GM12874 (cell line): Measurements from ENCODE around the gene SEC22C.

Experiments
- TF ChIP-seq, protein P1 (sequence below): IDR thresholded peaks from 2 replicates; pipeline ENCODE4 v1.5.1; 2011; ENCODE audit warnings: low read depth, mild to moderate bottlenecking, control low read depth, low read length, moderate library complexity; ENCODE audit not compliant: insufficient read depth

SEC22C gene

DNA sequence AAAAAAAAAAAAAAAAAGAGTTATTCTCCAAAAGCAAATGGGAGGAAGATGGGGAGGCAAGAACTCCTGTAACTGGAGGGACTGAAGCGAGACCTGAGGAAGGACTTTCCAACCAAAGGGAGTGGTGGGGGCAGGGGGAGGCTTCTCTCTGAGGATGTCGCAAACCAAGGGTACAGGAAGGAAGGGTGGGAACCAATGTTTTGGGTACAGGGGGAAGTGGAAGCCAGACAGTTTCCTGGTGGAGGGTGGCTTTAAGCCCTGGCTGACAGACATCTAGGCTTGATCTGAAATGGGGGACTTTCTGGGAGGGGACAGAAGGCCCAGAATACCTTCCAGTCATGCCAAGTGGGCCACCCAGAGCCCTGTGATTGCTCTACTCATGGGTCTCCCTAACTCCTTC lies 52.3 kb downstream of the SEC22C start:
- TF ChIP-seq, protein P1, sequence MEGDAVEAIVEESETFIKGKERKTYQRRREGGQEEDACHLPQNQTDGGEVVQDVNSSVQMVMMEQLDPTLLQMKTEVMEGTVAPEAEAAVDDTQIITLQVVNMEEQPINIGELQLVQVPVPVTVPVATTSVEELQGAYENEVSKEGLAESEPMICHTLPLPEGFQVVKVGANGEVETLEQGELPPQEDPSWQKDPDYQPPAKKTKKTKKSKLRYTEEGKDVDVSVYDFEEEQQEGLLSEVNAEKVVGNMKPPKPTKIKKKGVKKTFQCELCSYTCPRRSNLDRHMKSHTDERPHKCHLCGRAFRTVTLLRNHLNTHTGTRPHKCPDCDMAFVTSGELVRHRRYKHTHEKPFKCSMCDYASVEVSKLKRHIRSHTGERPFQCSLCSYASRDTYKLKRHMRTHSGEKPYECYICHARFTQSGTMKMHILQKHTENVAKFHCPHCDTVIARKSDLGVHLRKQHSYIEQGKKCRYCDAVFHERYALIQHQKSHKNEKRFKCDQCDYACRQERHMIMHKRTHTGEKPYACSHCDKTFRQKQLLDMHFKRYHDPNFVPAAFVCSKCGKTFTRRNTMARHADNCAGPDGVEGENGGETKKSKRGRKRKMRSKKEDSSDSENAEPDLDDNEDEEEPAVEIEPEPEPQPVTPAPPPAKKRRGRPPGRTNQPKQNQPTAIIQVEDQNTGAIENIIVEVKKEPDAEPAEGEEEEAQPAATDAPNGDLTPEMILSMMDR = no peak

DNA sequence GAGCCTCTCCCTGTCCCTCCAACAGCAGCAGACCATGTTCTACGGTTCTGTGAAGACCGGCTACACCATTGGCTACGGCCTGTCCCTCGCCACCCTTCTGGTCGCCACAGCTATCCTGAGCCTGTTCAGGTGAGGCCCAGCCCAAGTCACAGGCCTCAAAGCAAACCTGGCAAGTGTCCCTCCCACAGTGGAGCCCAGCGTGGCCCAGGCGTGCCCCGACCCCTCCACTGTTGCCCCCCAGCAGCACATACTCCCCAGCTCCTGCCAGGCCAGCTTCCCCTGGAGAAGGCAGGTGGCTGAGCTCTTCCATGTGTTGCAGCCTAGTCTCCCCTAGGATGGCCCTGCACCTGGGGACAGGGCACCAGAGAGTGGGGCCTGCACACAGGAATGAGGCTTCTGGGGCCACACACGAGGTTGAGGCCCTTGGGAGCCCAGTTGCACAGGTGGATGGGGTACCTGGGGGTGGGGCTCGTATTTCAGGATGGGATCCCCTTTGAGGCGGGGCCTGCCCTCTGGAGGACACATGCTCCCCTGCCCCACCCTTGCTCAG lies 54.3 kb downstream of the SEC22C start:
- TF ChIP-seq, protein P1 = no peak

DNA sequence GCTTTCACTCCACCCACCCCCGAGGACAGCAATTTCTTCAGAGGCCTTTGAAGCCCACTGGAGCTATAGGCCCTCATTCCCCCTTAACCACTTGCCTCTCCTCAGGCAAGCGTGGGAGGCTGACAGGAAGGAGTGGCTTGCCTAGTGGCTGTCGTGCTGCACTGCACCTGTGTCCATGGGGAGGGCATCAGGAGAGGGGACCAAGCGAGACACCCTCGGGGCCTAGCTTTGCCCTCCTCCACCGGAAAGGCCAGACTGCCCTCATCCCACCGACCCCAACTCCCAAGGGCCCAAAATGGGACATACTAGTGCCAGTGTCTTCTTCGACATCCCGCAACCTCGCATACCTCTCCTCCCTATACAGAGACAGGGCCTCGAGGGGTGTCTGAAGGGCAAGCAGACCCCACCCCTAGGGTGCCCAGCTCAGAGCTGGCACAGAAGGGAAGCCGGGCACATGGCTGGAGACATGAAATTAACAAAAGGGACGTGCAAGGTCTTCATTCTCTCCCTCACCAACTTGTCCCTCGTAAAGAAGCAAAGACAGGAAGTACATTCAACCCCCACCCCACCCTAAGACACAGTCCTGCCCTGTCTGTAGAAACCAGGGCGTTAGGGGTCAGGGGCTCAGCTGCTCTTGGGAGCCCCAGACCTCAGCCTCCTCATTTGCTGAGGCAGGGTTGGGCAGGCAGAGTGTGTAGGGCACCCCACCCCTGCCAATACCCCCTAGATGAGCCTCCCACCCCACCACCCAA lies 55.0 kb downstream of the SEC22C start:
- TF ChIP-seq, protein P1 = peak; percentile 20; the same call in 1 of the 2 replicates

DNA sequence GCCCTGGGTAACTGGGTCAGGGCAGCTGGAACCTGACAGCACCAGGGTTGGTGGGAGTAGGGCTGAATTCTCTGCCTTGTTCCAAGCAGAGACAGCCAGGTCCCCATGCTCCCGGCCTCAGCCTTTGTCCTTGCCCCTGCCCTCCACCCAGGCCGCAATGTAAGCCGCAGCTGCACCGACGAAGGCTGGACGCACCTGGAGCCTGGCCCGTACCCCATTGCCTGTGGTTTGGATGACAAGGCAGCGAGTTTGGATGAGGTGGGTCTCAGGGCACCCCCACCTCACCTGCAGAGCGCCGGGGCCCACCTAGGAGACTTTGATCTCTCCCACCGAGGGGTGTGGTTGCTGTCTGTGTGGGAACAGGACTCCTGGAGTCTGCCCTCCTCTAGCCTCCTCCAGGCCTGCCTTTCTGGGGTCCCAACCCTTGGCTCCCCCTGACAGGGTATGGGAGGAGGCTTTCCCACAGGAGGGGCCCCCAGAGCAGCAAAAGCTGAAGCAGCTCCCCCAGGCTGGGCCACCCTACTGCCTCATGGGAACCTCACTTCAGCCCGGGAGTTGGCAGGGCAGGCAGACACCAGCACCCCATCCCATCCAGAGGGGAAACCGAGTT lies 55.9 kb downstream of the SEC22C start:
- TF ChIP-seq, protein P1 = no peak

DNA sequence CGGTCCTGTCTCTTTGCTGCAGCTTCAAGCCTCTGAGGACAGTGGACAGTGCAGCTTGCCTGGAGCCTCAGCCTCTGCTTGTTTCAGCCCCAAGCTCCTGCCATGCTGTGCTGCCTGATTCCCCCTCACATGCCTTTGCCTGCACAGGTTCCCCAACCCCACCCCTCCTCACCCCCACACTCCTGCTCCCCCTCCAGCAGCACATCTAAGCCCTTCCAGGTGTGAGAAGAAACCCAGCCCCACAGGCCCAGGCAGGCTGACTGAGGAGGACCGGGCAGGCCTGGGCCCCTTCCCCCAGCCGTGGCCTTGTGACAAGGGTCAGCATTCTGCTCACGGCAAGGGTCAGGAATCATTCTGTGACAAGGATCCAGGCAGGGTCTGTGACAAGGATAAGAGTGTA lies 56.6 kb downstream of the SEC22C start:
- TF ChIP-seq, protein P1 = no peak

DNA sequence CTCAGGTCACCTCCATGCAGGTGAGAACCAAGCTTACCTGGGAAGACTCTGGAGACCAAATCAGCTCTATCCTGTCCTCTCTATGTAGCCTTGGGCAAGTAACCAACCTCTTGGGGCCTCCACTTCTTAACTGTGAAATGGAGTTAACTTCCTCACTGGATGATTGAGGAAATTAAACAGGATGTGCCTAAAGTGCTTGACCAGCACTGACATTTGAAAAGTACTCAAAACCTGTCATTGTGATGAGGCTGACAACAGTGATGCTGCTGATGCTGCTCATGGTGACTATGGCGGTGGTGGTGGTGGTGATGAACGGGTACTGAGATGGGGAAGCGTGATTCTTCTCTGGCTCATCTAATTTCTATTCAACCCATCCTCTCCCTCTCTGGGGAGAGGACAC lies 57.0 kb downstream of the SEC22C start:
- TF ChIP-seq, protein P1 = no peak

DNA sequence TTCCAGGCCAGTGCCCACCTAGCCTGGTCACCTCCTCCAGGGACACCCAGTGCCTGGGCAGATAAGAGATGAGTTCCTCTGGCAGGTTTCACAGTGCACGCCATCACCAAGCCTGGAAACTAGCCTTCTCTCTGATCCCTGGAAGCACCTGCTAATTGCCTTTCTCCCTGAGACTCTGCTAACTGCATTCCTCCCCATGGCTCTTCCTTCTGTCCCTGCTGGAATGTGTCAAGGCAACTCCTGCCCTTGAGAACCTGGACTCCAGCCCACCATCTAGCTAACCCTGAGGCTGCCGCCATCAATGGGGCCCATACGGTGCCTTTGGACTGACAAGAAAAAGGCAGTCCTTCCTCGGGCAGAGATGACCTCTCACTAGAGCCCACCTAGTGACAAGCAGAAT lies 60.9 kb downstream of the SEC22C start:
- TF ChIP-seq, protein P1 = no peak
